ENCODE results near the gene NME3. TPM values are rescaled to one million over a fixed set of nuclear protein-coding genes. Genes with fewer than 3 reads are reported as not detected.

Gene NME3
- total RNA-seq, 1 experiment from 2014 or later: 49.0 TPM

DNA sequence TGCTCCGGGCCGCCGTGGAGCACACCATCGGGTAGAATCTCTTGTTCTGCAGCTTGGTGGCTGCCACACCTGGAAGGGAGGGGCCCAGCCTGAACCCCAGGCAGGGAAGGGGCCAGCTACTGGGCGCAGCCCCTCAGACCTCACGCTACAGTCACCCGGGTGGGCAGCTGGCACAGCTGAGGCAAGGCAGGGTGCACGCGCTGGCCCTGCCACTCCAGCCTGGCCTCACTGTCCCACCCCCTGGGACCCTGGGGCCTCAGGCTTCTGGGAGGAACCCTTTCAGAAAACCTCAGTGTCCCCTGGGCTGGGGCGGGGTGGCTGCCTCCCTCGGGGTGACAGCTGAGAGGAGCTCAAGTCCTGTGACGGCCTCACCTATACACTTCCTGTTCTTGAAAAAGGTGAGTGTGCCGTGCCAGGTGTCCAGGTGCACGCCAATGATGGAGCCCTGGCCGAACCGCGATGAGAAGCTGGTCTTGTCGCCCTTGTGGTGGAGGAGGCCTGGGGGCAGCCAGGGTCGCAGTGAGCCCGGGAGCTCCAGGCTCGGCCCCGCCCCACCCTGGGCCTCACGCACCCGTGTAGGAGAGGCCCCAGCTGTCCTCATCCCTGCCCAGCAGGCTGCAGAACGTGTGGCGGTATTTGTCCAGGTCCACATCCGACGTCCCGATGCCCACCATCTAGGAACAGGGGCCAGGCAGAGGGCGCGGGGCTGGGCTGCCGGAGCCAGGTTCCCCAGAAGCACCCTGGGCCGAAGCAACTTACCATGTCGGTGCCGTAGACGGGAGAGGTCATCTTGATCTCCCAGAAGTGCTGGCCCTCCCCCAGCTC is 6.2 kb upstream of the NME3 start:
- no peak for DNase-seq
- Histone ChIP-seq H3K9me2 (ENCODE audit: insufficient read depth) (no peaks in the 10 kb centered on the region), H3F3A (ENCODE audit: insufficient read depth, low read depth) (peaks cover 41% of the 10 kb centered on the region), H3K79me2 (ENCODE audit: low read depth) (peaks cover 45% of the 10 kb centered on the region), H3K4me3 (no peak overlapping the region), H3K27me3 (ENCODE audit: insufficient read depth, low read depth) (no peaks in the 10 kb centered on the region), H3K36me3 (ENCODE audit: low read depth) (0 out of 2 replicates have a peak, but pooled peaks cover 8% of the 10 kb centered on the region), H3K9me3 (ENCODE audit: insufficient read depth, low read depth) (no peaks in the 10 kb centered on the region), H2AFZ (no peak overlapping the region), H3K4me2 (no peak overlapping the region), H4K20me1 (ENCODE audit: insufficient read depth) (peaks cover 49% of the 10 kb centered on the region), H3K27ac (no peak overlapping the region), H3K4me1 (replicated peaks; ENCODE audit: insufficient read depth) (peaks cover 18% of the 10 kb centered on the region)
- intact Hi-C loops (cut with micrococcal nuclease; ENCODE audit: unreplicated experiment): no loop called here
- no TSS peak for BruUV-seq (replicated peaks)
- ChIA-PET POLR2A (ENCODE audit: unreplicated experiment) (no interaction called here), CTCF (interaction anchor here (0.5 kb wide), 1 partner anchor 152 kb away, joined by 4 read pairs; no protein-coding TSS in a partner anchor)
- no peak for TF ChIP-seq EZH2 (IDR thresholded peaks at IDR 0.05; ENCODE audit: low read depth)
- TF ChIP-seq, protein P1, sequence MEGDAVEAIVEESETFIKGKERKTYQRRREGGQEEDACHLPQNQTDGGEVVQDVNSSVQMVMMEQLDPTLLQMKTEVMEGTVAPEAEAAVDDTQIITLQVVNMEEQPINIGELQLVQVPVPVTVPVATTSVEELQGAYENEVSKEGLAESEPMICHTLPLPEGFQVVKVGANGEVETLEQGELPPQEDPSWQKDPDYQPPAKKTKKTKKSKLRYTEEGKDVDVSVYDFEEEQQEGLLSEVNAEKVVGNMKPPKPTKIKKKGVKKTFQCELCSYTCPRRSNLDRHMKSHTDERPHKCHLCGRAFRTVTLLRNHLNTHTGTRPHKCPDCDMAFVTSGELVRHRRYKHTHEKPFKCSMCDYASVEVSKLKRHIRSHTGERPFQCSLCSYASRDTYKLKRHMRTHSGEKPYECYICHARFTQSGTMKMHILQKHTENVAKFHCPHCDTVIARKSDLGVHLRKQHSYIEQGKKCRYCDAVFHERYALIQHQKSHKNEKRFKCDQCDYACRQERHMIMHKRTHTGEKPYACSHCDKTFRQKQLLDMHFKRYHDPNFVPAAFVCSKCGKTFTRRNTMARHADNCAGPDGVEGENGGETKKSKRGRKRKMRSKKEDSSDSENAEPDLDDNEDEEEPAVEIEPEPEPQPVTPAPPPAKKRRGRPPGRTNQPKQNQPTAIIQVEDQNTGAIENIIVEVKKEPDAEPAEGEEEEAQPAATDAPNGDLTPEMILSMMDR (conservative IDR thresholded peaks at IDR 0.05): no peak

- Histone ChIP-seq H3F3A (ENCODE audit: insufficient read depth, low read depth) (peaks cover 46% of the 10 kb centered on the region), H2AFZ (no peak overlapping the region), H3K9me3 (ENCODE audit: insufficient read depth, low read depth) (no peaks in the 10 kb centered on the region), H3K27me3 (ENCODE audit: insufficient read depth, low read depth) (no peaks in the 10 kb centered on the region), H3K9me2 (ENCODE audit: insufficient read depth) (no peaks in the 10 kb centered on the region), H4K20me1 (ENCODE audit: insufficient read depth) (peaks cover 49% of the 10 kb centered on the region), H3K36me3 (ENCODE audit: low read depth) (0 out of 2 replicates have a peak, but pooled peaks cover 11% of the 10 kb centered on the region), H3K4me1 (replicated peaks; ENCODE audit: insufficient read depth) (peaks cover 18% of the 10 kb centered on the region), H3K4me3 (no peak overlapping the region), H3K27ac (no peak overlapping the region), H3K4me2 (no peak overlapping the region), H3K79me2 (ENCODE audit: low read depth) (peaks cover 51% of the 10 kb centered on the region)
- intact Hi-C loops (cut with micrococcal nuclease; ENCODE audit: unreplicated experiment): no loop called here
- TF ChIP-seq, protein P1 (conservative IDR thresholded peaks at IDR 0.05): no peak
- TF ChIP-seq EZH2 (IDR thresholded peaks at IDR 0.05; ENCODE audit: low read depth): no peak
- CTCF ChIA-PET: no interaction called here
- BruUV-seq (replicated peaks): no TSS peak
- no peak for DNase-seq
- POLR2A ChIA-PET (ENCODE audit: unreplicated experiment): no interaction called here
These were observed 5.6 kb upstream of the NME3 start for GRCh38 chr16:1776991-1777374.

DNA sequence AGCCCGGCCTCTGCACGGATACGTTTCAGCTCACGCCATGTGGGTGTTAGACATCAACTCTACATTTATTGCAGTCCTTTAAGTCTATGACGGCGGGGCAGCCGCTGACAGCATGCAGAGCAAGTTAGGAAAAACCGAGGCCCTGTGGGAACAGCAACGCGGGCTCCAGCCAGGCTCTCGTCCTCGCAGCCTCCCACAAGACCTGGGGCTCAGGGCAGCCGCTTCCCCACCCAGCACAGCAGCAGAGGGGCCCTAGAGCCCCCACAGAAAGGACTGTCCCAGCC is 5.3 kb upstream of the NME3 start:
- H3K4me2 ChIP-seq: no peak overlapping the region
- no peaks in the 10 kb centered on the region for H3K27me3 ChIP-seq (ENCODE audit: insufficient read depth, low read depth)
- no TSS peak for BruUV-seq (replicated peaks)
- peaks cover 53% of the 10 kb centered on the region for H3K79me2 ChIP-seq (ENCODE audit: low read depth)
- H3K4me3 ChIP-seq: no peak overlapping the region
- no peak overlapping the region for H3K27ac ChIP-seq
- TF ChIP-seq EZH2 (IDR thresholded peaks at IDR 0.05; ENCODE audit: low read depth): no peak
- TF ChIP-seq, protein P1 (conservative IDR thresholded peaks at IDR 0.05): no peak
- intact Hi-C loops (cut with micrococcal nuclease; ENCODE audit: unreplicated experiment): no loop called here
- H3F3A ChIP-seq (ENCODE audit: insufficient read depth, low read depth): peaks cover 45% of the 10 kb centered on the region
- H3K4me1 ChIP-seq (replicated peaks; ENCODE audit: insufficient read depth): peaks cover 18% of the 10 kb centered on the region
- CTCF ChIA-PET: no interaction called here
- POLR2A ChIA-PET (ENCODE audit: unreplicated experiment): no interaction called here
- H3K9me3 ChIP-seq (ENCODE audit: insufficient read depth, low read depth): no peaks in the 10 kb centered on the region
- DNase-seq: no peak
- peaks cover 49% of the 10 kb centered on the region for H4K20me1 ChIP-seq (ENCODE audit: insufficient read depth)
- H3K9me2 ChIP-seq (ENCODE audit: insufficient read depth): no peaks in the 10 kb centered on the region
- H3K36me3 ChIP-seq (ENCODE audit: low read depth): 0 out of 2 replicates have a peak, but pooled peaks cover 13% of the 10 kb centered on the region
- no peak overlapping the region for H2AFZ ChIP-seq
